Subcutaneous abdominal adipose tissue (tissue), 5 donors: Measurements from ENCODE around the gene LRRC4C.
"Not testable (repeated sequence)": the region's sequence is repeated elsewhere in the genome, so short reads cannot be mapped to it uniquely, and the experiment has no call there.

ENCODE experiments used
- H3K27ac ChIP-seq: one replicate; pipeline ENCODE4 v1.7.0; 2013; ENCODE audit warnings: low read depth, mild to moderate bottlenecking, inconsistent platforms, low read length, moderate library complexity
- H3K27me3 ChIP-seq, 5 donors: one replicate each; pipeline ENCODE4 v1.7.0; 2013; ENCODE audit warnings: low read length in 5 of 5, inconsistent platforms in 1 of 5; ENCODE audit not compliant: control insufficient read depth in 5 of 5, insufficient read depth in 4 of 5
- H3K36me3 ChIP-seq, 5 donors: one replicate each; pipeline ENCODE4 v1.7.0; 2013; ENCODE audit warnings: low read length in 5 of 5; ENCODE audit not compliant: control insufficient read depth in 5 of 5, insufficient read depth in 5 of 5
- H3K4me1 ChIP-seq, 5 donors: one replicate each; pipeline ENCODE4 v1.7.0; 2013; ENCODE audit warnings: low read length in 5 of 5, mild to moderate bottlenecking in 3 of 5, moderate library complexity in 1 of 5; ENCODE audit not compliant: control insufficient read depth in 5 of 5, insufficient read depth in 5 of 5
- H3K4me3 ChIP-seq, 5 donors: one replicate each; pipeline ENCODE4 v1.7.0; 2013; ENCODE audit warnings: low read length in 5 of 5, low read depth in 1 of 5
- H3K9ac ChIP-seq, 5 donors: one replicate each; pipeline ENCODE4 v1.7.0; 2013; ENCODE audit warnings: low read length in 5 of 5, mild to moderate bottlenecking in 4 of 5, moderate library complexity in 3 of 5
- H3K9me3 ChIP-seq, 5 donors: one replicate each; pipeline ENCODE4 v1.7.0; 2013; ENCODE audit warnings: low read length in 5 of 5; ENCODE audit not compliant: control insufficient read depth in 5 of 5
- donor health status: healthy.
- donor health status: healthy.
- donor health status: healthy.
- donor health status: healthy.
- donor health status: healthy.

LRRC4C gene

GRCh38 chr11:40542821-40543220 lies 916.6 kb downstream of the LRRC4C start:
- Histone ChIP-seq H3K4me1 (no peaks in the 10 kb centered on the region), H3K9ac (no peak overlapping the region), H3K4me3 (no peak overlapping the region), H3K27ac (no peak overlapping the region), H3K36me3 (no peaks in the 10 kb centered on the region), H3K9me3 (no peaks in the 10 kb centered on the region), H3K27me3 (no peaks in the 10 kb centered on the region)

GRCh38 chr11:40537734-40538133 lies 921.7 kb downstream of the LRRC4C start:
- no peak overlapping the region for H3K27ac ChIP-seq
- no peaks in the 10 kb centered on the region for H3K4me1 ChIP-seq
- no peaks in the 10 kb centered on the region for H3K9me3 ChIP-seq
- no peak overlapping the region for H3K9ac ChIP-seq
- H3K36me3 ChIP-seq, result no peaks in the 10 kb centered on the region
- H3K27me3 ChIP-seq, result no peaks in the 10 kb centered on the region
- H3K4me3 ChIP-seq, result no peak overlapping the region

- H3K4me1 ChIP-seq, H3K4me3 ChIP-seq, H3K9me3 ChIP-seq, H3K27me3 ChIP-seq, H3K9ac ChIP-seq, H3K27ac ChIP-seq, H3K36me3 ChIP-seq: not testable (repeated sequence)
Measured at GRCh38 chr11:40522080-40522479, 937.4 kb downstream of the LRRC4C start.

GRCh38 chr11:40517122-40517521 lies 942.3 kb downstream of the LRRC4C start:
- Histone ChIP-seq H3K9me3 (no peaks in the 10 kb centered on the region), H3K36me3 (no peaks in the 10 kb centered on the region), H3K4me1 (peaks cover 0 to 16% (median 0%) of the 10 kb centered on the region in 5 donors)

GRCh38 chr11:40514124-40514523 lies 945.3 kb downstream of the LRRC4C start:
- H3K36me3 ChIP-seq, result no peaks in the 10 kb centered on the region
- H3K4me3 ChIP-seq, result no peak overlapping the region
- peaks cover 0 to 16% (median 0%) of the 10 kb centered on the region in 5 donors for H3K4me1 ChIP-seq
- no peaks in the 10 kb centered on the region for H3K9me3 ChIP-seq
- no peak overlapping the region for H3K9ac ChIP-seq
- no peaks in the 10 kb centered on the region for H3K27me3 ChIP-seq
- no peak overlapping the region for H3K27ac ChIP-seq

More at GRCh38 chr11:40517122-40517521, 942.3 kb downstream of the LRRC4C start:
- Histone ChIP-seq H3K27ac (no peak overlapping the region), H3K27me3 (no peaks in the 10 kb centered on the region), H3K9ac (no peak overlapping the region), H3K4me3 (no peak overlapping the region)

GRCh38 chr11:40513281-40513680 lies 946.2 kb downstream of the LRRC4C start:
- peaks cover 0 to 16% (median 0%) of the 10 kb centered on the region in 5 donors for H3K4me1 ChIP-seq
- no peak overlapping the region for H3K4me3 ChIP-seq
- H3K9ac ChIP-seq, result no peak overlapping the region
- H3K27me3 ChIP-seq, result no peaks in the 10 kb centered on the region
- H3K36me3 ChIP-seq, result no peaks in the 10 kb centered on the region
- no peaks in the 10 kb centered on the region for H3K9me3 ChIP-seq
- no peak overlapping the region for H3K27ac ChIP-seq

GRCh38 chr11:40508303-40508702 lies 951.1 kb downstream of the LRRC4C start:
- no peak overlapping the region for H3K9ac ChIP-seq
- no peaks in the 10 kb centered on the region for H3K36me3 ChIP-seq
- H3K9me3 ChIP-seq, result no peaks in the 10 kb centered on the region
- no peaks in the 10 kb centered on the region for H3K27me3 ChIP-seq
- H3K4me3 ChIP-seq, result no peak overlapping the region
- H3K4me1 ChIP-seq, result peaks cover 0 to under 1% (median 0%) of the 10 kb centered on the region in 5 donors
- no peak overlapping the region for H3K27ac ChIP-seq

GRCh38 chr11:40506226-40506625 lies 953.2 kb downstream of the LRRC4C start:
- no peaks in the 10 kb centered on the region for H3K27me3 ChIP-seq
- no peak overlapping the region for H3K27ac ChIP-seq
- H3K36me3 ChIP-seq, result no peaks in the 10 kb centered on the region
- no peaks in the 10 kb centered on the region for H3K4me1 ChIP-seq
- H3K9me3 ChIP-seq, result peaks cover 0 to 4% (median 0%) of the 10 kb centered on the region in 5 donors
- H3K9ac ChIP-seq, result no peak overlapping the region
- H3K4me3 ChIP-seq, result no peak overlapping the region

- no peak overlapping the region for H3K27ac ChIP-seq
- H3K4me3 ChIP-seq, result no peak overlapping the region
- H3K27me3 ChIP-seq, result no peaks in the 10 kb centered on the region
- no peaks in the 10 kb centered on the region for H3K9me3 ChIP-seq
- no peak overlapping the region for H3K9ac ChIP-seq
- H3K4me1 ChIP-seq, result no peaks in the 10 kb centered on the region
- no peaks in the 10 kb centered on the region for H3K36me3 ChIP-seq
Measured at GRCh38 chr11:40491341-40491740, 968.1 kb downstream of the LRRC4C start.

- H3K9me3 ChIP-seq, result no peaks in the 10 kb centered on the region
- H3K9ac ChIP-seq, result no peak overlapping the region
- no peaks in the 10 kb centered on the region for H3K27me3 ChIP-seq
- no peaks in the 10 kb centered on the region for H3K4me1 ChIP-seq
- H3K27ac ChIP-seq, result no peak overlapping the region
- H3K36me3 ChIP-seq, result no peaks in the 10 kb centered on the region
- H3K4me3 ChIP-seq, result no peak overlapping the region
Measured at GRCh38 chr11:40467771-40468170, 991.7 kb downstream of the LRRC4C start.

GRCh38 chr11:40445391-40445790 lies 1014.1 kb downstream of the LRRC4C start:
- no peak overlapping the region for H3K9ac ChIP-seq
- no peak overlapping the region for H3K27ac ChIP-seq
- H3K27me3 ChIP-seq, result no peaks in the 10 kb centered on the region
- H3K4me1 ChIP-seq, result peaks cover 0 to 4% (median 0%) of the 10 kb centered on the region in 5 donors
- no peaks in the 10 kb centered on the region for H3K36me3 ChIP-seq
- H3K9me3 ChIP-seq, result peaks cover 3 to 26% (median 21%) of the 10 kb centered on the region in 5 donors
- no peak overlapping the region for H3K4me3 ChIP-seq
